ENCODE measurements around the gene WDR7. TPM values are rescaled to one million over a fixed set of nuclear protein-coding genes. Genes with fewer than 3 reads are reported as not detected.

WDR7 gene
- total and polyA plus RNA-seq, 2 of the 4 experiments (the other 2 are of a cell fraction): 3.7 to 23.3 TPM

GRCh38 chr18:57003342-57003741 is 352.2 kb downstream of the WDR7 start:
- Histone ChIP-seq H3K27me3 (ENCODE audit: control insufficient read depth, insufficient read depth, low read length) (no peaks in the 10 kb centered on the region), H3K4me1 (ENCODE audit: control insufficient read depth, insufficient read depth, low read length) (peaks cover 6% of the 10 kb centered on the region), H3K4ac (ENCODE audit: low read depth, low read length) (no peak overlapping the region), H4K8ac (ENCODE audit: low read depth in 2 of 2, low read length in 2 of 2) (no peak overlapping the region), H2AK5ac (ENCODE audit: low read depth, low read length) (no peak overlapping the region), H2BK5ac (ENCODE audit: low read depth, low read length, poor library complexity, severe bottlenecking) (peak overlapping the region; percentile 13), H3K4me2 (ENCODE audit: low read depth, low read length) (no peak overlapping the region), H3K56ac (ENCODE audit: extremely low read depth, insufficient read depth, low read length) (no peak overlapping the region), H4K20me1 (ENCODE audit: insufficient read depth, low read length) (no peaks in the 10 kb centered on the region), H3K9me1 (ENCODE audit: insufficient read depth, low read length) (no peaks in the 10 kb centered on the region), H3K36me3 (ENCODE audit: control insufficient read depth, insufficient read depth, low read length) (no peaks in the 10 kb centered on the region), H2BK20ac (ENCODE audit: low read depth, low read length) (no peak overlapping the region), H3K9ac (ENCODE audit: low read depth, low read length) (no peak overlapping the region), H4K91ac (ENCODE audit: insufficient read depth, low read depth, low read length) (no peak overlapping the region), H3K79me1 (ENCODE audit: low read depth in 1 of 2, low read length in 2 of 2) (no peaks in the 10 kb centered on the region), H2AFZ (replicated peaks; ENCODE audit: low read length, poor library complexity) (no peak overlapping the region), H3K14ac (replicated peaks; ENCODE audit: low read depth, low read length) (no peak overlapping the region), H2BK15ac (ENCODE audit: low read depth, low read length) (no peak overlapping the region), H3K18ac (ENCODE audit: low read depth, low read length) (no peak overlapping the region), H3K27ac (ENCODE audit: insufficient read depth, low read length) (no peak overlapping the region), H4K5ac (ENCODE audit: low read depth, low read length) (no peak overlapping the region), H3K23ac (ENCODE audit: low read depth, low read length) (no peak overlapping the region), H2AK9ac (replicated peaks; ENCODE audit: low read depth, low read length, poor library complexity) (no peak overlapping the region), H3K4me3 (ENCODE audit: insufficient read depth, low read depth, low read length) (no peak overlapping the region), H3K9me3 (ENCODE audit: control insufficient read depth, insufficient read depth, low read length) (no peaks in the 10 kb centered on the region), H2BK120ac (ENCODE audit: low read depth, low read length) (no peak overlapping the region)
- ChIA-PET CTCF (interaction anchor here (0.7 to 1.0 kb wide), 2 partner anchors 33 to 160 kb away, joined by 3 read pairs; no protein-coding TSS in a partner anchor), POLR2A (ENCODE audit: unreplicated experiment) (no interaction called here)
- dilution Hi-C loops (cut with HindIII; ENCODE audit: low sequenced_read_pairs, unreplicated experiment): no loop called here
- WGBS, 2 experiments (ENCODE audit: extremely low coverage in 2 of 2, insufficient read length in 1 of 2): no CpG with 5 or more reads among the region's 2 CpGs
- ATAC-seq (ENCODE audit: low read depth): no peak
- TF ChIP-seq, protein P1, sequence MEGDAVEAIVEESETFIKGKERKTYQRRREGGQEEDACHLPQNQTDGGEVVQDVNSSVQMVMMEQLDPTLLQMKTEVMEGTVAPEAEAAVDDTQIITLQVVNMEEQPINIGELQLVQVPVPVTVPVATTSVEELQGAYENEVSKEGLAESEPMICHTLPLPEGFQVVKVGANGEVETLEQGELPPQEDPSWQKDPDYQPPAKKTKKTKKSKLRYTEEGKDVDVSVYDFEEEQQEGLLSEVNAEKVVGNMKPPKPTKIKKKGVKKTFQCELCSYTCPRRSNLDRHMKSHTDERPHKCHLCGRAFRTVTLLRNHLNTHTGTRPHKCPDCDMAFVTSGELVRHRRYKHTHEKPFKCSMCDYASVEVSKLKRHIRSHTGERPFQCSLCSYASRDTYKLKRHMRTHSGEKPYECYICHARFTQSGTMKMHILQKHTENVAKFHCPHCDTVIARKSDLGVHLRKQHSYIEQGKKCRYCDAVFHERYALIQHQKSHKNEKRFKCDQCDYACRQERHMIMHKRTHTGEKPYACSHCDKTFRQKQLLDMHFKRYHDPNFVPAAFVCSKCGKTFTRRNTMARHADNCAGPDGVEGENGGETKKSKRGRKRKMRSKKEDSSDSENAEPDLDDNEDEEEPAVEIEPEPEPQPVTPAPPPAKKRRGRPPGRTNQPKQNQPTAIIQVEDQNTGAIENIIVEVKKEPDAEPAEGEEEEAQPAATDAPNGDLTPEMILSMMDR (conservative IDR thresholded peaks at IDR 0.05; ENCODE audit: low read depth, low read length): no peak
- TF ChIP-seq NFE2L2 (IDR thresholded peaks at IDR 0.05; ENCODE audit: low read depth, low read length) (no peak), RCOR1 (IDR thresholded peaks at IDR 0.05; ENCODE audit: insufficient replicate concordance, low read length) (no peak), CHD1 (IDR thresholded peaks at IDR 0.05; ENCODE audit: low read depth, low read length) (no peak), MAZ (IDR thresholded peaks at IDR 0.05; ENCODE audit: borderline replicate concordance, low read depth, low read length) (no peak), MAFK (IDR thresholded peaks at IDR 0.05; ENCODE audit: low read depth, low read length) (no peak), BHLHE40 (IDR thresholded peaks at IDR 0.05; ENCODE audit: low read depth, low read length) (no peak), RFX5 (IDR thresholded peaks at IDR 0.05; ENCODE audit: low read depth, low read length) (no peak), RAD21 (IDR thresholded peaks at IDR 0.05; ENCODE audit: low read length) (no peak)
- intact Hi-C loops (cut with micrococcal nuclease): loop anchor here (10.0 kb wide), 1 partner anchor 139 kb away; no protein-coding TSS in a partner anchor
- BruUV-seq (replicated peaks): no TSS peak
- in situ Hi-C loops (cut with MboI; ENCODE audit: low sequenced_read_pairs): no loop called here
- DNase-seq: no peak
